HEK293T (cell line): Measurements from ENCODE around the gene SHISA7.

Experiments
- ARNT ChIP-seq: fragments of 450-650 bp; IDR thresholded peaks from 2 replicates; pipeline ENCODE4 v1.6.1; 2017; ENCODE audit warnings: mild to moderate bottlenecking
- FOXM1 ChIP-seq: fragments of 450-650 bp; IDR thresholded peaks from 2 replicates; pipeline ENCODE4 v1.6.1; 2017; ENCODE audit warnings: mild to moderate bottlenecking, borderline replicate concordance
- HDGF ChIP-seq: fragments of 450-650 bp; IDR thresholded peaks from 2 replicates; pipeline ENCODE4 v1.6.1; 2017; ENCODE audit warnings: antibody characterized with exemption, borderline replicate concordance
- NFRKB ChIP-seq: fragments of 450-650 bp; IDR thresholded peaks from 2 replicates; pipeline ENCODE4 v1.6.1; 2016; ENCODE audit warnings: mild to moderate bottlenecking, moderate library complexity
- SP1 ChIP-seq: fragments of 450-650 bp; IDR thresholded peaks from 2 replicates; pipeline ENCODE4 v1.6.1; 2017
- SUZ12 ChIP-seq: fragments of 450-650 bp; IDR thresholded peaks from 2 replicates; pipeline ENCODE4 v1.6.1; 2016; ENCODE audit warnings: mild to moderate bottlenecking

GRCh38 chr19:55476100-55476775 lies 33.1 kb upstream of the SHISA7 start, which contains the start of gene ZNF628:
- TF ChIP-seq ARNT, result no peak
- no peak for TF ChIP-seq HDGF
- no peak for TF ChIP-seq FOXM1
- no peak for TF ChIP-seq SP1
- TF ChIP-seq SUZ12, result no peak
- no peak for TF ChIP-seq NFRKB
